Body of pancreas (tissue), 4 donors: Measurements from ENCODE around the gene ASCL5. TPM values are rescaled to one million over a fixed set of nuclear protein-coding genes. Genes with fewer than 3 reads are reported as not detected.

Experiments used
- ATAC-seq: fragments of 150-250 bp; one replicate; pipeline ENCODE4 v1.9.1; 2016
- DNase-seq, 4 donors: peaks; one replicate each; pipeline ENCODE4 v3.0.0-alpha.2; 2019
- H3K27ac ChIP-seq, 4 donors: fragments of 200-600 bp; sonication (generic); 1 replicate in 3 of 4; 2 replicates in 1 of 4; pipeline versions ENCODE4 v1.5.1 to v1.6.1; 2016 to 2019; ENCODE audit warnings: mild to moderate bottlenecking in 1 of 4, mixed read lengths in 1 of 4, moderate library complexity in 1 of 4
- H3K27me3 ChIP-seq, 2 donors: fragments of 200-600 bp; sonication (generic); one replicate each; pipeline ENCODE4 v1.6.0; 2016; ENCODE audit warnings: mild to moderate bottlenecking in 1 of 2
- H3K36me3 ChIP-seq, 2 donors: fragments of 200-600 bp; sonication (generic); replicated peaks in 1 of 2; 2 replicates each; pipeline ENCODE4 v1.5.1; 2016; ENCODE audit warnings: low read depth in 2 of 2; ENCODE audit not compliant: insufficient read depth in 1 of 2
- H3K4me1 ChIP-seq: fragments of 200-600 bp; sonication (generic); one replicate; pipeline ENCODE4 v1.6.0; 2016
- H3K4me3 ChIP-seq, 2 donors: fragments of 200-600 bp; sonication (generic); 1 replicate in 1 of 2; 2 replicates in 1 of 2; pipeline ENCODE4 v1.5.1; 2016 to 2019
- H3K9me3 ChIP-seq, 3 donors: fragments of 200-600 bp; sonication (generic); 1 replicate in 2 of 3; 2 replicates in 1 of 3; pipeline ENCODE4 v1.5.1; 2016
- CTCF ChIP-seq, 7 experiments: fragments of 450-650 bp in 4 of 7; fragments of 200-600 bp in 3 of 7; sonication (generic) in 3 of 7; IDR thresholded peaks; one replicate each; pipeline ENCODE4 v1.5.1; 2016 to 2019; ENCODE audit warnings: antibody characterized with exemption in 7 of 7
- POLR2A ChIP-seq, 3 donors: fragments of 450-650 bp; IDR thresholded peaks; one replicate each; pipeline ENCODE4 v1.6.1; 2016; ENCODE audit warnings: antibody characterized with exemption in 3 of 3, mild to moderate bottlenecking in 2 of 3
- WGBS, 2 donors: methylation state at CpG; one replicate each; pipeline ENCODE4 v1.1.5; 2017; 5-methylcytosine and 5-hydroxymethylcytosine counted together
- intact Hi-C: fragments of 100-400 bp; cut with DNase I; formaldehyde crosslinking; loops from one replicate; pipeline ENCODE4 v1.15.1; 2023
- total RNA-seq, 2 donors: library from RNA; depleted of rRNA; stranded (reverse); fragments of >200 nt; gene quantifications; one replicate each; pipeline ENCODE4 v1.1.0, GENCODE V29; 2016

The ASCL5 gene
- total RNA-seq, 2 donors from 2014 or later: 1.0 to 4.6 TPM

GRCh38 chr1:201069636-201070035 is 57.3 kb downstream of the ASCL5 start:
- no peak overlapping the region for H3K4me3 ChIP-seq
- ATAC-seq: no peak
- intact Hi-C loops: no loop called here

GRCh38 chr1:201068976-201069375 is 58.0 kb downstream of the ASCL5 start:
- TF ChIP-seq POLR2A (IDR thresholded peaks at IDR 0.05) (no peak), CTCF (IDR thresholded peaks at IDR 0.05) (no peak)
- no peaks in the 10 kb centered on the region for H3K27me3 ChIP-seq
- H3K27ac ChIP-seq: no peak overlapping the region
- DNase-seq (no peak), ATAC-seq (no peak)
- no peaks in the 10 kb centered on the region for H3K36me3 ChIP-seq
- intact Hi-C loops: no loop called here
- WGBS, 2 donors: 49 to 71% methylated on average over 4 of the region's 4 CpGs
- H3K9me3 ChIP-seq: no peaks in the 10 kb centered on the region
- no peaks in the 10 kb centered on the region for H3K4me1 ChIP-seq
- no peak overlapping the region for H3K4me3 ChIP-seq

More at GRCh38 chr1:201069636-201070035, 57.3 kb downstream of the ASCL5 start:
- no peaks in the 10 kb centered on the region for H3K27me3 ChIP-seq
- H3K36me3 ChIP-seq: no peaks in the 10 kb centered on the region
- H3K27ac ChIP-seq: no peak overlapping the region
- TF ChIP-seq POLR2A (IDR thresholded peaks at IDR 0.05): no peak
- TF ChIP-seq CTCF (IDR thresholded peaks at IDR 0.05): no peak
- H3K9me3 ChIP-seq: no peaks in the 10 kb centered on the region
- DNase-seq: no peak
- H3K4me1 ChIP-seq: no peaks in the 10 kb centered on the region
- WGBS, 2 donors: 74 to 91% methylated on average over 1 to 3 of the region's 3 CpGs

GRCh38 chr1:201066986-201067385 is 60.0 kb downstream of the ASCL5 start:
- intact Hi-C loops: no loop called here
- ATAC-seq: no peak
- Histone ChIP-seq H3K4me3 (no peak overlapping the region), H3K4me1 (no peaks in the 10 kb centered on the region), H3K36me3 (no peaks in the 10 kb centered on the region), H3K27me3 (no peaks in the 10 kb centered on the region), H3K9me3 (no peaks in the 10 kb centered on the region), H3K27ac (no peak overlapping the region)
- DNase-seq: no peak
- TF ChIP-seq CTCF (IDR thresholded peaks at IDR 0.05): no peak
- TF ChIP-seq POLR2A (IDR thresholded peaks at IDR 0.05): no peak
- WGBS, 2 donors: 64% methylated on average over 3 to 4 of the region's 4 CpGs

- Histone ChIP-seq H3K4me1 (no peaks in the 10 kb centered on the region), H3K36me3 (no peaks in the 10 kb centered on the region), H3K4me3 (no peak overlapping the region), H3K27me3 (no peaks in the 10 kb centered on the region), H3K9me3 (no peaks in the 10 kb centered on the region), H3K27ac (no peak overlapping the region)
- intact Hi-C loops: no loop called here
- DNase-seq: no peak
- 77 to 79% methylated on average over 10 of the region's 10 CpGs for WGBS, 2 donors
- no peak for ATAC-seq
- TF ChIP-seq CTCF (IDR thresholded peaks at IDR 0.05) (no peak), POLR2A (IDR thresholded peaks at IDR 0.05) (no peak)
Observed at GRCh38 chr1:201065686-201066085, 61.3 kb downstream of the ASCL5 start.

- WGBS, 2 donors: 76 to 85% methylated on average over 8 of the region's 8 CpGs
- TF ChIP-seq CTCF (IDR thresholded peaks at IDR 0.05) (no peak), POLR2A (IDR thresholded peaks at IDR 0.05) (no peak)
Observed at GRCh38 chr1:201064806-201065205, 62.2 kb downstream of the ASCL5 start.

More at GRCh38 chr1:201064806-201065205, 62.2 kb downstream of the ASCL5 start:
- H3K36me3 ChIP-seq: no peaks in the 10 kb centered on the region
- H3K4me3 ChIP-seq: no peak overlapping the region
- no peak for DNase-seq
- no peaks in the 10 kb centered on the region for H3K27me3 ChIP-seq
- H3K4me1 ChIP-seq: no peaks in the 10 kb centered on the region
- no peak for ATAC-seq
- intact Hi-C loops: no loop called here
- H3K27ac ChIP-seq: no peak overlapping the region
- H3K9me3 ChIP-seq: no peaks in the 10 kb centered on the region
